Suppressor macrophage treated with lipopolysaccharide for 4 hours (primary cell): ENCODE measurements around the gene KCNQ5.

Experiments
- DNase-seq: peaks from one replicate; pipeline ENCODE4 v3.0.0-alpha.2; 2020

The KCNQ5 gene

GRCh38 chr6:72930556-72931132 is 308.8 kb downstream of the KCNQ5 start:
- no peak for DNase-seq

- DNase-seq, result no peak
Observed at GRCh38 chr6:72931325-72931887, 309.5 kb downstream of the KCNQ5 start.

- no peak for DNase-seq
Observed at GRCh38 chr6:72933233-72933632, 311.4 kb downstream of the KCNQ5 start.

GRCh38 chr6:72936766-72937559 is 315.1 kb downstream of the KCNQ5 start:
- DNase-seq, result no peak

- no peak for DNase-seq
Observed at GRCh38 chr6:72938104-72938503, 316.2 kb downstream of the KCNQ5 start.

- DNase-seq, result no peak
Observed at GRCh38 chr6:72939004-72939403, 317.1 kb downstream of the KCNQ5 start.

- DNase-seq, result no peak
Observed at GRCh38 chr6:72940265-72940664, 318.4 kb downstream of the KCNQ5 start.

GRCh38 chr6:72941263-72941662 is 319.4 kb downstream of the KCNQ5 start:
- no peak for DNase-seq

GRCh38 chr6:72941751-72942150 is 319.9 kb downstream of the KCNQ5 start:
- DNase-seq, result no peak

GRCh38 chr6:72943699-72944098 is 321.8 kb downstream of the KCNQ5 start:
- DNase-seq, result no peak

- DNase-seq, result no peak
Observed at GRCh38 chr6:72944660-72945059, 322.8 kb downstream of the KCNQ5 start.

GRCh38 chr6:72946774-72947173 is 324.9 kb downstream of the KCNQ5 start:
- peak; percentile 42 for DNase-seq

GRCh38 chr6:72947534-72947933 is 325.7 kb downstream of the KCNQ5 start:
- DNase-seq, result no peak

- no peak for DNase-seq
Observed at GRCh38 chr6:72948153-72948552, 326.3 kb downstream of the KCNQ5 start.

GRCh38 chr6:72950114-72950860 is 328.4 kb downstream of the KCNQ5 start:
- DNase-seq, result peak; percentile 24

GRCh38 chr6:72952808-72953630 is 331.2 kb downstream of the KCNQ5 start:
- no peak for DNase-seq

- DNase-seq, result no peak
Observed at GRCh38 chr6:72953971-72954381, 332.1 kb downstream of the KCNQ5 start.

GRCh38 chr6:72954716-72955115 is 332.9 kb downstream of the KCNQ5 start:
- no peak for DNase-seq

GRCh38 chr6:72955666-72956065 is 333.8 kb downstream of the KCNQ5 start:
- peak; percentile 22 for DNase-seq

GRCh38 chr6:72956272-72956671 is 334.4 kb downstream of the KCNQ5 start:
- DNase-seq, result no peak

GRCh38 chr6:72959821-72960220 is 338.0 kb downstream of the KCNQ5 start:
- DNase-seq, result no peak

GRCh38 chr6:72963946-72964345 is 342.1 kb downstream of the KCNQ5 start:
- no peak for DNase-seq
